Osteocyte (in vitro differentiated cells): ENCODE measurements around the gene TRDN. TPM values are rescaled to one million over a fixed set of nuclear protein-coding genes. Genes with fewer than 3 reads are reported as not detected.

Source experiments
- DNase-seq: peaks from one replicate; pipeline ENCODE4 v3.0.0; 2021; ENCODE audit warnings: mixed read lengths; ENCODE audit not compliant: unreplicated experiment; ENCODE audit errors: extremely low spot score
- H3K27ac Mint-ChIP-seq: one replicate; pipeline ENCODE4 v1.8.0; 2021; ENCODE audit warnings: mild to moderate bottlenecking, mixed read lengths; ENCODE audit not compliant: unreplicated experiment
- H3K27me3 Mint-ChIP-seq: one replicate; pipeline ENCODE4 v1.8.0; 2021; ENCODE audit warnings: mixed read lengths; ENCODE audit not compliant: unreplicated experiment
- H3K36me3 Mint-ChIP-seq: one replicate; pipeline ENCODE4 v1.8.0; 2021; ENCODE audit warnings: mixed read lengths; ENCODE audit not compliant: unreplicated experiment
- H3K4me1 Mint-ChIP-seq: one replicate; pipeline ENCODE4 v1.8.0; 2021; ENCODE audit warnings: mixed read lengths; ENCODE audit not compliant: unreplicated experiment
- H3K4me3 Mint-ChIP-seq: one replicate; pipeline ENCODE4 v1.8.0; 2021; ENCODE audit warnings: mild to moderate bottlenecking, moderate library complexity, mixed read lengths; ENCODE audit not compliant: unreplicated experiment
- H3K9me3 Mint-ChIP-seq: one replicate; pipeline ENCODE4 v1.8.0; 2021; ENCODE audit warnings: mixed read lengths; ENCODE audit not compliant: unreplicated experiment
- CTCF ChIP-seq: fragments of 200-600 bp; sonication (generic); IDR thresholded peaks from 2 replicates; pipeline ENCODE4 v1.5.0; 2021; ENCODE audit warnings: antibody characterized with exemption, mild to moderate bottlenecking, moderate library complexity
- total RNA-seq: library from RNA; stranded (reverse); gene quantifications from 2 replicates; pipeline ENCODE4 v1.2.1, GENCODE V29; 2021

TRDN gene
- total RNA-seq, 1 donor from 2014 or later = not detected

GRCh38 chr6:123529058-123529457 is 107.7 kb downstream of the TRDN start:
- Mint-ChIP-seq H3K4me1 (peaks cover 4% of the 10 kb centered on the region), H3K4me3 (no peak overlapping the region), H3K27ac (no peak overlapping the region), H3K36me3 (no peaks in the 10 kb centered on the region), H3K27me3 (no peaks in the 10 kb centered on the region), H3K9me3 (no peaks in the 10 kb centered on the region)
- DNase-seq = no peak
- no peak for TF ChIP-seq CTCF

GRCh38 chr6:123527406-123527805 is 109.3 kb downstream of the TRDN start:
- Mint-ChIP-seq H3K36me3 (no peaks in the 10 kb centered on the region), H3K4me1 (peaks cover 4% of the 10 kb centered on the region), H3K27ac (no peak overlapping the region), H3K9me3 (no peaks in the 10 kb centered on the region), H3K4me3 (no peak overlapping the region), H3K27me3 (no peaks in the 10 kb centered on the region)
- no peak for TF ChIP-seq CTCF
- no peak for DNase-seq

GRCh38 chr6:123526128-123526527 is 110.6 kb downstream of the TRDN start:
- Mint-ChIP-seq H3K4me3 (no peak overlapping the region), H3K9me3 (no peaks in the 10 kb centered on the region), H3K27me3 (no peaks in the 10 kb centered on the region), H3K27ac (no peak overlapping the region), H3K36me3 (no peaks in the 10 kb centered on the region), H3K4me1 (peaks cover 4% of the 10 kb centered on the region)
- no peak for TF ChIP-seq CTCF
- DNase-seq = no peak

GRCh38 chr6:123524781-123525180 is 112.0 kb downstream of the TRDN start:
- peaks cover 2% of the 10 kb centered on the region for H3K27me3 Mint-ChIP-seq
- no peak for TF ChIP-seq CTCF
- H3K27ac Mint-ChIP-seq = no peak overlapping the region
- H3K4me1 Mint-ChIP-seq = peaks cover 4% of the 10 kb centered on the region
- DNase-seq = no peak
- H3K4me3 Mint-ChIP-seq = no peak overlapping the region
- no peaks in the 10 kb centered on the region for H3K9me3 Mint-ChIP-seq
- H3K36me3 Mint-ChIP-seq = no peaks in the 10 kb centered on the region

- H3K4me3 Mint-ChIP-seq = no peak overlapping the region
- no peak for DNase-seq
- no peaks in the 10 kb centered on the region for H3K9me3 Mint-ChIP-seq
- H3K4me1 Mint-ChIP-seq = no peaks in the 10 kb centered on the region
- H3K36me3 Mint-ChIP-seq = no peaks in the 10 kb centered on the region
- H3K27me3 Mint-ChIP-seq = peaks cover 11% of the 10 kb centered on the region
- TF ChIP-seq CTCF = no peak
- H3K27ac Mint-ChIP-seq = no peak overlapping the region
Measured at GRCh38 chr6:123520217-123520616, 116.5 kb downstream of the TRDN start.
